C4-2B (cell line): ENCODE results near the gene ZNF541.

Experiments used
- H3K27ac ChIP-seq: fragments of 450-650 bp; 2 replicates; pipeline ENCODE4 v1.5.1; 2017
- ZFX ChIP-seq: fragments of 450-650 bp; IDR thresholded peaks from 2 replicates; pipeline ENCODE4 v1.6.1; 2017
- TF ChIP-seq, protein P1 (sequence below): fragments of 450-650 bp; conservative IDR thresholded peaks from 2 replicates; pipeline ENCODE4 v1.5.1; 2017; ENCODE audit warnings: mild to moderate bottlenecking

Gene ZNF541

DNA sequence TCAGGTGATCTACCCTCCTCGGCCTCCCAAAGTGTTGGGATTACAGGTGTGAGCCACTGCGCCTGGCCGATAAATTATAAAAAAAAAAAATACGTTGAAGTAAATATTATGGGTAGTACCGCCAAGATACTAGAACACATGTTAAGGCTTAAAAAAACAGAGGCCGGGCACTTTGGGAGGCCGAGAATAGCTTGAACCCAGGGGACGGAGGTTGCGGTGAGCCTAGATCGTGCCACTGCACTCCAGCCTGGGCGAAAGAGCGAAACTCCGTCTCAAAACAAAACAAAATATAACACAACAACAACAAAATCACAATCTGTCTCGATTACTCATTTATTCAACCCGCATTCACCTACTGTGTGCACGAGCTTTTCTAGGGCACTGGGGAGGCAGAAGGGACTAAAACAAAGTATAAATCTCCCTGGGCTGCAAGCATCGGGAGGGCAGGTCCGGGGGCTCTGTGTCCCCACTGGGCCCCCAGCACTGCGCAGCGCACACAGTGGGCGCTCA lies 34.7 kb upstream of the ZNF541 start:
- H3K27ac ChIP-seq: peak overlapping the region; percentile 100
- TF ChIP-seq ZFX: no peak
- TF ChIP-seq, protein P1, sequence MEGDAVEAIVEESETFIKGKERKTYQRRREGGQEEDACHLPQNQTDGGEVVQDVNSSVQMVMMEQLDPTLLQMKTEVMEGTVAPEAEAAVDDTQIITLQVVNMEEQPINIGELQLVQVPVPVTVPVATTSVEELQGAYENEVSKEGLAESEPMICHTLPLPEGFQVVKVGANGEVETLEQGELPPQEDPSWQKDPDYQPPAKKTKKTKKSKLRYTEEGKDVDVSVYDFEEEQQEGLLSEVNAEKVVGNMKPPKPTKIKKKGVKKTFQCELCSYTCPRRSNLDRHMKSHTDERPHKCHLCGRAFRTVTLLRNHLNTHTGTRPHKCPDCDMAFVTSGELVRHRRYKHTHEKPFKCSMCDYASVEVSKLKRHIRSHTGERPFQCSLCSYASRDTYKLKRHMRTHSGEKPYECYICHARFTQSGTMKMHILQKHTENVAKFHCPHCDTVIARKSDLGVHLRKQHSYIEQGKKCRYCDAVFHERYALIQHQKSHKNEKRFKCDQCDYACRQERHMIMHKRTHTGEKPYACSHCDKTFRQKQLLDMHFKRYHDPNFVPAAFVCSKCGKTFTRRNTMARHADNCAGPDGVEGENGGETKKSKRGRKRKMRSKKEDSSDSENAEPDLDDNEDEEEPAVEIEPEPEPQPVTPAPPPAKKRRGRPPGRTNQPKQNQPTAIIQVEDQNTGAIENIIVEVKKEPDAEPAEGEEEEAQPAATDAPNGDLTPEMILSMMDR: no peak

DNA sequence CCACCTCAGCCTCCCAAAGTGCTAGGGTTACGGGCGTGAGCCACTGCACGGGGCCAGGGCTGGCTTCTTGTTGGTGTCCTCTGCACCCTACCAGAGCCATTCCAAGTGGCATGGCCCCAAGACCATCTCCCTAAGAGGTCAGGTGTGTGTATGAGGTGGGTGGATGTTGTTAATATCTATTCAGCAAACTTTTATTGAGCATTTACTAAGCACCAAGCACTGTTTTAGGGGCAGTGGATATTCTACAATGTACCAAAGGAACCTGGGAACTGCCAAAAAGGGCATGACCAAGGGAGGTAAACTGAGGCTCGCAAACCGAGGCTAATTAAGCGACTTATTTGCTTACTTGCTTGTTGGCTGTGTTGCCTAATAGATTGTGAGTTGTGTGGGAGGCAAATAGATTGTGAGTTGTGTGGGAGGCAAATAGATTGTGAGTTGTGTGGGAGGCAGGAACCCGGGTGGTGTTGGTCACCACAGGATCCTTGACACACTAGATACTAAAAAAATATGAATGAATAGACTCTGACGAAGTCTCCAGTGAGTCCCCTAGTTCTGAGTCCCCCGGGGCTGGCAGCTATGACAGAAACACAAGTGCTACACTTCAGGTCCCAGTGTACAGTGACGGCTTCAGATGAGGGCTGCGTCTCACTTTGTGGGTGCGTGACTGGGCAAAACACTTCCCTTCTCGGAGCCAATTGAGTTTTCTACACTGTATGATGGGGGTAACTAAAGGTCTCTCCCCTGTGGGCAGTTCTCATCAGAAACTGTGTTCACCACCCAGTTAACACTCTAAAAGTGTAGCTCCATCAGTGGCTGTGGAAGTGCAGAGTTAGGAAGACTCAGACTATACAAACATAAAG lies 31.0 kb upstream of the ZNF541 start:
- TF ChIP-seq, protein P1: no peak
- TF ChIP-seq ZFX: no peak
- H3K27ac ChIP-seq: no peak overlapping the region

GRCh38 chr19:47601180-47601904 lies 28.4 kb upstream of the ZNF541 start:
- TF ChIP-seq ZFX: no peak
- TF ChIP-seq, protein P1: no peak
- peak overlapping the region; percentile 68 for H3K27ac ChIP-seq

- H3K27ac ChIP-seq: peak overlapping the region; percentile 68
- TF ChIP-seq, protein P1: no peak
- no peak for TF ChIP-seq ZFX
These were observed 27.6 kb upstream of the ZNF541 start for GRCh38 chr19:47600246-47601179.

- peak overlapping the region; percentile 68 for H3K27ac ChIP-seq
These were observed 26.8 kb upstream of the ZNF541 start for GRCh38 chr19:47599671-47600245.

- TF ChIP-seq ZFX: no peak
- TF ChIP-seq, protein P1: no peak
- H3K27ac ChIP-seq: no peak overlapping the region
These were observed 25.7 kb upstream of the ZNF541 start for GRCh38 chr19:47598407-47599349.
